ENCODE measurements around the gene B3GALNT2. TPM values are rescaled to one million over a fixed set of nuclear protein-coding genes. Genes with fewer than 3 reads are reported as not detected.
A peak's percentile ranks its signal among the peaks of the same experiment; 100 is the strongest.

B3GALNT2 gene
- total RNA-seq, 1 experiment from 2014 or later: 20.1 TPM

DNA sequence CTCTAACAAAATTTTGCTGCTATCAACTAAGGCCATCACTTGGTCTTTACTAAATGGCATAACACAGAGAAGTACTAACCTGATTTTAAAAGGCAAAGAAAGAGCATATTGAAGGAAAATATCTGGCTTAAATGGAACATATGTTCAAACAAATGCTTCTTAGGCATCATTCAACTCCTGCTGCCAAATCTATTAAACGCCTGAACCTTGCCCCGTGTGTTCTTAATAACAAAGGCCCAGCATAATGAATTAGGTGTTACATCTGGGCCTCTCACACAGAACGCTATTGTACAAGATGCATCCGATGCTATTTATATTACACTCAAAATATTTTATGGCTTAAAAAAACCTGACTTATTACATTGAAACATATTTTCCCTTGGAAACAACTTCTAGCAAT lies 48.4 kb downstream of the B3GALNT2 start:
- no peak for DNase-seq (ENCODE audit: low spot score)

GRCh38 chr1:235455097-235455496 lies 49.2 kb downstream of the B3GALNT2 start:
- DNase-seq (ENCODE audit: low spot score): no peak

DNA sequence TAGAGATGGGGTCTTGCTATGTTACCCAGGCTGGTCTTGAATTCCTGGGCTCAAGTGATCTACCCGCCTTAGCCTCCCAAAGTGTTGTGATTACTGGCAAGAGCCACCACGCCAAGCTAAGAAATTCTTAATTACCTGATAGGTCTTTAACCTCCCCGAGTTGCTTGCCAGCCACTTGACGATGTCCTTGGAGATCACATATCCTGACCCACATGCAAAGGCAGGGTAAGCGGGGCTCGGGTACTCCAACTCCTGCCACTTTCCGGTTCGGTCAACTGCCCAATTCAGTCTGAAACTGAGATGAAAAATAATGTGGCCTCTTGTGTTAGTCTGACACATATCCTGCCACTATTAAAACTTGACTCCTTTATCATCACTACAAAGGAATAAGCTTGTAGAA lies 50.2 kb downstream of the B3GALNT2 start:
- no peak for DNase-seq (ENCODE audit: low spot score)

GRCh38 chr1:235450886-235451483 lies 53.3 kb downstream of the B3GALNT2 start:
- no peak for DNase-seq (ENCODE audit: low spot score)

DNA sequence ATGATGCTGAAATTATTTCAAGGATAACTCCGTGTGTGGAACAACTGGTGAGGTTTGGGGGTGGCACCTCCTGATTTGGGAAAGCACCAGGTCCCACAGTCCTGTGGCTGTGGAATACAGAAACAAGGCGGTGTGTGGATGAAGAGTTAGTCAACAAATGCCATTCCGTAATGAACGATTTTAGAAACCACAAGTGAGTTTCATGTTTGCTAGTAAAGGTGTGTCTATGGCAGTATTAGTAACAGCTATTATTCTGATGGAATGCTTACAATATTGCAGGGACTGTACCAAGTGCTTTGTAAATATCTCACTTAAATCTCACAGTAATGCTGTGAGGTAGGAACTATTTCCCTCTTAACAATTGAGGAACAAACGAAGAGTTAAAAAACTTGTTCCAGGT lies 53.8 kb downstream of the B3GALNT2 start:
- DNase-seq (ENCODE audit: low spot score): no peak

- no peak for DNase-seq (ENCODE audit: low spot score)
These were observed 55.6 kb downstream of the B3GALNT2 start for GRCh38 chr1:235448616-235449015.

GRCh38 chr1:235442788-235443429 lies 61.3 kb downstream of the B3GALNT2 start:
- DNase-seq (ENCODE audit: low spot score): peak; percentile 14

DNA sequence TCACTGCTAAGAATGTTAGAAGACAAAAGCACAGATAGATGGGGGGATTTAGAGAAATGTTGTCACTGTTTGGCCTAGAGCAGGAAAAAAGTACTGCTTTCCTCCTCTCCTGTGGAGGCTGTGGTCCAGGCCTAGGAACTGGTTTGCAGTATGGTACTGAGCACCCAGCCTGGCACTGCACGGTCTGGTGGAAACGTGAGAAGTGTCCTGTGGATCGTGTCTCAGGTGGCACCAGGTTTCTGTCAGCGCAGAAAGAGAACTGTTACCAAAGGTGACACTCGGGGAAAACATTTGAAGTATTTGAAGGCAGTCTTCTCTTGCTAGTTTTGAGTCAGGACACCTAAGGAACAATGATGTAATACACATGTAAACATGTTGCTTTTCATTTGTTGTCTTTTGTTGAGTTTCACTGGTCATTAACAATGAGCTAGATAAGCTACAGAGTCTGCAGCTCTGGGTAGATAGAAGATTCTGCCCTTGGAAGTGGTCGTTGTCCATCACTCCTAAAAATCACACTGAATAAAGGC lies 63.0 kb downstream of the B3GALNT2 start:
- DNase-seq (ENCODE audit: low spot score): no peak

DNA sequence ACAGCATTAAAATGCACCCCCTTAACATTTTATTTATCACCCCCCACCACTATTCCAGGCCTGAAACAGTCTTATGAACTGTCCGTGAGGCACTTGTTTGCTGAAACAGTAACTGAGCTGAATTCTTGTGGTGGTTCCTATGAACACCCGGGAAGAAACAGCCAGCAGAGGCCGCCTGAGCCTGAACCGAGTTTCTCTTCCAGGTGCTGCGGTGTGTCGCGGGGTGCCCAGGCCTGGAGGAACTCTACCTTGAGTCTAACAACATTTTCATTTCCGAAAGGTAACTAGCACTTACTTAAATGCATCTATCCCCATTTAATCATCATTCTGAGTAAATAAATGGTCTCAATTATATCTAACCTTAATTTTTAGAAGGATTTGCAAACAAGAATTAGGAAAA lies 70.3 kb downstream of the B3GALNT2 start:
- no peak for DNase-seq (ENCODE audit: low spot score)

GRCh38 chr1:235430991-235431390 lies 73.3 kb downstream of the B3GALNT2 start:
- no peak for DNase-seq (ENCODE audit: low spot score)

GRCh38 chr1:235429143-235429542 lies 75.1 kb downstream of the B3GALNT2 start:
- no peak for DNase-seq (ENCODE audit: low spot score)

- no peak for DNase-seq (ENCODE audit: low spot score)
These were observed 76.8 kb downstream of the B3GALNT2 start for GRCh38 chr1:235427447-235427846.

DNA sequence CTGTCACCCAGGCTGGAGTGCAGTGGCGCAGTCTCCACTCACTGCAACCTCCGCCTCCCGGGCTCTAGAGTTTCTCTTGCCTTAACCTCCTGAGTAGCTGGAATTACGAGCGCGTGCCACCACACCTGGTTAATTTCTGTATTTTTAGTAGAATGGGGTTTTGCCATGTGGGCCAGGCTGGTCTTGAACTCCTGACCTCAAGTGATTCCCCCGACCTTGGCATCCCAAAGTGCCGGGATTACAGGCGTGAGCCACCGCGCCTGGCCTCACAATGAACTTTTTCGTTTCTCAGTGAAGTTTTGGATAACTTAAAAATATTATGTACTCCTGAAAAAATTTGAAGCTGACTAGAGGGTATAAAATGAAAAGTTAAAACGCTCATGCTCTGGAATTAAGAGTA lies 77.6 kb downstream of the B3GALNT2 start:
- no peak for DNase-seq (ENCODE audit: low spot score)

DNA sequence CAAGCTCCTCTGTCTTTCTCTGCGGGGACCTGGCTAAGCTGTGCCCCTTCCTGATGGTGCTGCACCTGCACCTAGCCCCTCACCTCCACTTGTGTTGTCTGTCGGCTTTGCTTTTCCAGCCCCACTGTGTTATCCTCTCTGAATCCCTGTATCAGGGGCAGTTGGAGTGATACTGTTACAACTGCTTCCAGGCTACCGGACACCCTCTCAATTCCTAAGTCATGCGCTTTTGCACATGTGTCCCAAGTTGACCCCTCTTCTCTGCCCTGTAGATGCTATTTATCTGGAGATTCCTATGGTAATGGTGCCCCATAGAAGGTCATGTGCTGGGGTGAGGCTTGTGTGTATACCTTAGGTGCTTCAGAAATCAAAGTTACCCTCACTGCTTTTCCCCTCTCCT lies 78.1 kb downstream of the B3GALNT2 start:
- DNase-seq (ENCODE audit: low spot score): no peak

DNA sequence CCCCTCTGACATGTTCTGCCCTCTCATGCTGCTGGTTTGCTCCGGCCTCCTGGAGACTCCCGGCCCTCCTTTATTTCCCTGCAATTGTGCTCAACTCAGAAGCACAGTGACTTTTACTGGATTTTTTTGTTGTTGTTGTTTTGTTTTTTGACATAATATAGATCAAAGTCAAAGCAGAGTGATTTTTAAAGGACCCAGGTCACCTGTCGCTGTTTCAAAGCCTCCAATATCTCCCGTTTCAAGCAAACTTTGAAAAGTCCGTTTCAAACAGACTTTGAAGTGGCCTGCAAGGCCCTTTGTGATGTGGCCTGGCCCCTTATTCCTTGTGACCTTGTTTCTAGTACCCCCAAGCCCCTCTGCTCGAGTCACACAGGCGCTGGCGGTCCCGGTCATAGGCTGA lies 78.9 kb downstream of the B3GALNT2 start:
- DNase-seq (ENCODE audit: low spot score): no peak

- DNase-seq (ENCODE audit: low spot score): no peak
These were observed 80.2 kb downstream of the B3GALNT2 start for GRCh38 chr1:235424092-235424491.

GRCh38 chr1:235423214-235423652 lies 81.0 kb downstream of the B3GALNT2 start:
- no peak for DNase-seq (ENCODE audit: low spot score)

- DNase-seq (ENCODE audit: low spot score): no peak
These were observed 82.5 kb downstream of the B3GALNT2 start for GRCh38 chr1:235421751-235422150.

GRCh38 chr1:235417086-235417697 lies 87.1 kb downstream of the B3GALNT2 start:
- peak; percentile 86 for DNase-seq (ENCODE audit: low spot score)

GRCh38 chr1:235416662-235417049 lies 87.6 kb downstream of the B3GALNT2 start:
- no peak for DNase-seq (ENCODE audit: low spot score)

DNA sequence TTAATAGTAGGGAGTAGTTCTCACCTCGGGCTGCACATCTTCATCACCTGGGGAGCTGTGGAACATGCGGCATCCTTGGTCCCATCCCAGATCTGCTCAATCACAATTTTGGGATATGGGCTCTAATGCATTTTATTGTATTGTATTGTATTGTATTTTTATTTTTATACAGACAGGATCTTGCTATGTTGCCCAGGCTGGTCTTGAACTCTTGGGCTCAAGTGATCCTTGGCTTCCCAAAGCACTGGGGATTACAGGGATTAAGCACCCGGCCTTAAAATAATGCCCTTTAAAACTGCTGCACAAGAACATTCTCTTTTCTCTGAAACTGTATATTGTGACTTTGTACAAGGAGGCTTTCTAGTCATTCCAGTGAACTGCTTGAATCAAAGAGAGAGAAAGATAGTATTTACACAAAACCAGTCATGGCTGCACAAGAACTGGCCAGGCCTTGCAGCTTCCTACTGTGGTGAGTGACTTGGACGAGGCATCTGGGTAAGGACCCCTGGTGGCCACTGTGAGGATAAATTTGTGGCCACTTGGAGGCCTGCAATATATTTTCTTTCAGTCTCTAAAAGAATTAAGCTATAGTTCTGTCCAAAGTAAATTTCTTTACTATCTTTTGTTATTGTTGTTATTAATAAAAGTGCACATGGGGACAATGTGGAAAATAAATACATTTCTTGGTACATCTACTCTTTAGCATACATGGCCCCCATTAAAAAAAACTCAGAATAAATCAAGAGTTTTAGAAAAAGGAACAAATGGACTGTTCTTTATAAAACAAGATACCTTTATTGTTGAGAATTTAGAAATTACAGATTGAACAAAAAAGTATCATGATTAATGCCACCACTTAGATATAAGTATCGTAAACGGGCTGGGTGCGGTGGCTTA lies 89.0 kb downstream of the B3GALNT2 start:
- DNase-seq (ENCODE audit: low spot score): peak; percentile 83

Measured in HT-29 (cell line).